ENCODE measurements around the gene TXLNG. TPM values are rescaled to one million over a fixed set of nuclear protein-coding genes. Genes with fewer than 3 reads are reported as not detected.
"Not testable (repeated sequence)": the region's sequence is repeated elsewhere in the genome, so short reads cannot be mapped to it uniquely, and the experiment has no call there.

Gene TXLNG
- total RNA-seq, 1 donor from 2014 or later = 12.1 TPM

- intact Hi-C loops (cut with DNase I) = no loop called here
- Histone ChIP-seq H3K4me3 (no peak overlapping the region), H3K27ac (no peak overlapping the region), H3K27me3 (no peaks in the 10 kb centered on the region), H3K4me1 (no peaks in the 10 kb centered on the region), H3K36me3 (peaks cover 21% of the 10 kb centered on the region), H3K9me3 (no peaks in the 10 kb centered on the region)
- DNase-seq = no peak
- no peak for TF ChIP-seq CTCF (IDR thresholded peaks at IDR 0.05)
- ATAC-seq = no peak
Observed at GRCh38 chrX:16745659-16746058, 40.6 kb upstream of the TXLNG start.

- no peaks in the 10 kb centered on the region for H3K4me1 ChIP-seq
- DNase-seq = no peak
Observed at GRCh38 chrX:16748425-16748824, 37.8 kb upstream of the TXLNG start.

GRCh38 chrX:16750136-16750535, 36.1 kb upstream of the TXLNG start:
- H3K27ac ChIP-seq = no peak overlapping the region
- no peaks in the 10 kb centered on the region for H3K4me1 ChIP-seq
- H3K36me3 ChIP-seq = peaks cover 9% of the 10 kb centered on the region
- intact Hi-C loops (cut with DNase I) = no loop called here
- DNase-seq (no peak), ATAC-seq (no peak)
- no peaks in the 10 kb centered on the region for H3K9me3 ChIP-seq
- H3K27me3 ChIP-seq = no peaks in the 10 kb centered on the region
- TF ChIP-seq CTCF (IDR thresholded peaks at IDR 0.05) = no peak
- H3K4me3 ChIP-seq = no peak overlapping the region

More at GRCh38 chrX:16748425-16748824, 37.8 kb upstream of the TXLNG start:
- no peak overlapping the region for H3K4me3 ChIP-seq
- H3K9me3 ChIP-seq = no peaks in the 10 kb centered on the region
- intact Hi-C loops (cut with DNase I) = no loop called here
- H3K36me3 ChIP-seq = peaks cover 13% of the 10 kb centered on the region
- H3K27me3 ChIP-seq = no peaks in the 10 kb centered on the region
- no peak overlapping the region for H3K27ac ChIP-seq
- no peak for ATAC-seq
- TF ChIP-seq CTCF (IDR thresholded peaks at IDR 0.05) = no peak

GRCh38 chrX:16754019-16754418, 32.2 kb upstream of the TXLNG start:
- no peak for ATAC-seq
- Histone ChIP-seq H3K36me3 (peaks cover 39% of the 10 kb centered on the region), H3K27me3 (no peaks in the 10 kb centered on the region), H3K9me3 (no peaks in the 10 kb centered on the region), H3K4me3 (no peak overlapping the region), H3K27ac (no peak overlapping the region), H3K4me1 (no peaks in the 10 kb centered on the region)
- DNase-seq = no peak
- no peak for TF ChIP-seq CTCF (IDR thresholded peaks at IDR 0.05)
- intact Hi-C loops (cut with DNase I) = no loop called here

GRCh38 chrX:16756724-16757123, 29.5 kb upstream of the TXLNG start:
- no peak for ATAC-seq
- no peak for DNase-seq
- no peak for TF ChIP-seq CTCF (IDR thresholded peaks at IDR 0.05)
- Histone ChIP-seq H3K27ac (no peak overlapping the region), H3K9me3 (no peaks in the 10 kb centered on the region), H3K4me3 (no peak overlapping the region), H3K27me3 (no peaks in the 10 kb centered on the region), H3K4me1 (no peaks in the 10 kb centered on the region), H3K36me3 (peaks cover 39% of the 10 kb centered on the region)
- intact Hi-C loops (cut with DNase I) = no loop called here

- intact Hi-C loops (cut with DNase I); H3K27ac ChIP-seq; H3K9me3 ChIP-seq; H3K27me3 ChIP-seq; ATAC-seq; H3K4me3 ChIP-seq; H3K4me1 ChIP-seq; DNase-seq: not testable (repeated sequence)
- H3K36me3 ChIP-seq = peaks cover 20% of the 10 kb centered on the region
Observed at GRCh38 chrX:16761500-16761899, 24.8 kb upstream of the TXLNG start.

Measured in upper lobe of right lung (tissue), 1 donor.